UCSD-AML1 (cell line): ENCODE results near the gene NRM.
"Not testable (repeated sequence)": the region's sequence is repeated elsewhere in the genome, so short reads cannot be mapped to it uniquely, and the experiment has no call there.

Source experiments
- DNase-seq: peaks from one replicate; lab custom pipeline; 2025; ENCODE audit not compliant: unreplicated experiment; lab: John Stamatoyannopoulos, UW

The NRM gene

DNA sequence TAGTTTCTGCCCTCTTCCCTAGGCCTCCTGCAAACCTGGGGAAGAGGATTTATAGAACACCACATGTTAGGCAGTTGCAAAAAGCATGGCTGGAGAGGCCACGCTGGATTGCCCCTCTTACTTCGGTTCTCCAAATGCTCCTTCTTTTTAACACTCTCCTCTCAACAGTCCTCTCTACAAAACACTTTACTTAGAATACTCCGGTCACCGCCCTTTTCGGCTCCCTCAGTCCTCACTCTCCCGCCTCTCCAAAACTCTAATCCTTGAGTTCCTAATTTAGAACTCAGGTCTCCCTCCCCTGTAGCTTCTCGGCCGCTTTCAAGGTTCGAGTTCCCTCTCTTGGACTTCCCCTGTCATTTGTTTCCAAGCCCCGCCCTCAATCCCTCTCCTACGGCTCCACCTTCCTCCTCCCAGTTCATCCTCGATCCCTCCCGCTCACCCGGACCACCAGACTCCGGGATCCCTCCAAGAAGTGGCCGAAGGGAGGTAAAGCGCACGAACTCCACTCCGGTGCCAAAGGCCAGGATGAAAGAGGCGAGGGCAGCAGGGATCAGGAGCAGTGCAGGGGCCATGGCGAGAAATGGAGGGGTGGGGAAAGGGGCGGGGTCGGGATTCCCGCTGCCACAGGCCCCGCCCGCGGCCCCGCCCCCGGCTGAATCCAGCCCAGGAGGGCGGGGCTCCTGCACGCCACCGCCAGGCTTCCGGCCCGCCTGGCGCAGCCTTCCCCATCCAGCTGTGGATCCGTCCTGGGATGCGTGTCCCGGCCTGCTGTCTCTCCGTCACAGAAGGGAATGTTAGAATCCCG lies at the start of gene NRM:
TSS of gene NRM (minus strand) at position 582 of the 805 bp plus-strand sequence. CDS start at position 572, 10 bp downstream.
- peak; percentile 88 for DNase-seq

DNA sequence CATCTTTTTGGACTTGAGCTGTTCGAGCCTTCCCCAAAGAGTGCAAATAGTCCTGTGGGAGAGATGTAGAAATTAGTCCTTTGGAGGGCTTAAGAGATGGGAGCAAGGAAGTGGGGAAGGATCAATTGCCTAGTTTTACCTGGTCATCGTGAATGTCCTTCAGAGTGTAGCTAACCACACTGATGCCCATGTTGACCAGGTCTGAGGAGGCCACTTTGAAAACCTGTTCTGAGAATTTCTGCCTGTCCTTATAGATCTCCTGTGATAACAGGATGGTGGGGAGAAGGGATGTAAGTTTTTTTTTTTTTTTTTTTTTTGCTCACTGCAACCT lies 49.7 kb upstream of the NRM start:
- no peak for DNase-seq

- DNase-seq, result no peak
These were observed 47.7 kb upstream of the NRM start for GRCh38 chr6:30738532-30738931.

DNA sequence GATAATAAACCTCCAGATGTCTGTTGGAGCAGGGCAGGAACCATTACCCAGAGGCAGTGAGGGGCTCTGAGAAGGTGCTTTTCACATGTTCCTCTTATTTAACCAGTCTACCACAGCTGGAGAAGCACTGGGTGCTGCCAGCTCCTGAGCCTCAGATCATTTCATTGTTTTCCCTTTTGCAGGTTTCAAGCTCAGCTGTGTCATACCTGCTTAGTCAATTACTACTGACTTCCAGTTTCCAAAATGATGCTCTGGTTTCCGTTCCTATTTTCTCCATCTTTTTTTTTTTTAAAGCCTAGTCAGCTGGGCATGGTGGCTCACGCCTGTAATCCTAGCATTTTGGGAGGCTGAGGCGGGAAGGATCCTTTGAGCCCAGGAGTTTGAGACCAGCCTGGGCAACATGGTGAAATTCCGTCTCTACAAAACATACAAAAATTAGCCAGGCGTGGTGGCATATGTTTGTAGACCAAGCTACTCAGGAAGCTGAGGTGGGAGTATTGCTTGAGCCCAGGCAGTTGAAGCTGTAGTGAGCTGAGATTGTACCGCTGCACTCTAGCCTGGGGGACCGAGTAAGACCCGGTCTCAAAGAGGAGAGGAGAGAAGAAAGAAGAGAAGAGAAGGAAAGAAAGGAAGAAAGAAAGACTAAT lies 45.0 kb upstream of the NRM start:
- no peak for DNase-seq

DNA sequence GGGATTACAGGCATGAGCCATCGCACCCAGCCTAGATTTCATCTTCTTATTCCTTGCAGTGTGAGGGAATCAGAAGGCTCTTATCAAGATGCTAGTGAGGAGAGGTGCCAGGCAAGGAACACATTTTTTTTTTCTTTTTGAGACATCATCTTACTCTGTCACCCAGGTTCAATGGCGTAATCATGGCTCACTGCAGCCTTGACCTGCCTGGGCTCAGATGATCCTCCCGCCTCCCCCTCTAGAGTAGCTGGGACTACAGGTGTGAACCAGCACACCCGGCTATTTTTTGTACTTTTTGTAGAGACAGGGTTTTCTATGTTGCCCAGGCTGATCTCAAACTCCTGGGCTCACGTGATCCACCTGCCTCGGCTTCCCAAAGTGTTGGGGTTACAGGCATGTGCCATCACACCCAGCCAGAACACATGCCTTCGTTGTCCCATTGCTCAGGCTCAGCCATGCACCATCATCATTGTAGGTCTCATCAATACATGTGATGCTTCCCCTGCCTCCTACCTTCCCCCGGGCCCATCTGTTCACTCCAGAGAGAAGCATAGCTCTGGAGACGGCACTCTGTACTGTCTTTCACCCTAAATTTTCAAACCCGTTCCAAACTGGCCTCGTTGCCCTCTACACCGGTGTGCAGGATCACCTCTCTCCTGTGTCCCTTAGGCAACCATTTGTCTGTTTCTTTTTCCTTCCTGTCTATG lies 41.6 kb upstream of the NRM start:
- no peak for DNase-seq

- DNase-seq, result peak; percentile 29
These were observed 40.0 kb upstream of the NRM start for GRCh38 chr6:30730601-30731435.

DNA sequence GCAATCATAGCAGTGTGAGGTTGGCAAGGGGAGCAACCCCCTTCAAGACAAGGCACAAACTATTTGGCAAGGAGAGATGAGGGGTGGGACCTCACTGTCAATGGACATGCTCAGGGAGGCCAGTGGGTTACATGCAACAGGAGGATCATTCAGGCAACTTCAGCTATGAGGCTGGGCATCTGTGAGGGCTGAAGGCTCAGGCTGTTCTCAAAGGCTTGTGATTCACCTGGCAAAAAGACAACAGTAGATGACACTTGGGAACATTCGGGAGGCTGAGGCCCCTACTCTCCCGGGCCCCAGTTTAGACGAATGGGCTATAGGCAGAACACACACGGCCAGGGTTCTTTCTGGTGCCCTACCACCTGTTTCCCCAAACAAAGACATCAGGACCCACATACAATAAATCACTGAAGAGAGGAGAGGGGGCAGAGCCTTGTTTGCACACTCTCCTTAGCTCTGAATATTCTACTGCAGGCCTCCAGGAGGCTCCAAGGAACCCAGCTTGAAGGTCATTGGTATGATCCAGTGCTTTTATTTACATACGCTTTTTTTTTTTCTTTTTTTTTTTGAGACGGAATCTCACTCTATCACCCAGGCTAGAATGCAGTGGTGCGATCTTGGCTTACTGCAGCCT lies 37.3 kb upstream of the NRM start:
- DNase-seq, result no peak

- no peak for DNase-seq
These were observed 36.0 kb upstream of the NRM start for GRCh38 chr6:30726506-30727413.

- no peak for DNase-seq
These were observed 35.1 kb upstream of the NRM start for GRCh38 chr6:30725713-30726505.

DNA sequence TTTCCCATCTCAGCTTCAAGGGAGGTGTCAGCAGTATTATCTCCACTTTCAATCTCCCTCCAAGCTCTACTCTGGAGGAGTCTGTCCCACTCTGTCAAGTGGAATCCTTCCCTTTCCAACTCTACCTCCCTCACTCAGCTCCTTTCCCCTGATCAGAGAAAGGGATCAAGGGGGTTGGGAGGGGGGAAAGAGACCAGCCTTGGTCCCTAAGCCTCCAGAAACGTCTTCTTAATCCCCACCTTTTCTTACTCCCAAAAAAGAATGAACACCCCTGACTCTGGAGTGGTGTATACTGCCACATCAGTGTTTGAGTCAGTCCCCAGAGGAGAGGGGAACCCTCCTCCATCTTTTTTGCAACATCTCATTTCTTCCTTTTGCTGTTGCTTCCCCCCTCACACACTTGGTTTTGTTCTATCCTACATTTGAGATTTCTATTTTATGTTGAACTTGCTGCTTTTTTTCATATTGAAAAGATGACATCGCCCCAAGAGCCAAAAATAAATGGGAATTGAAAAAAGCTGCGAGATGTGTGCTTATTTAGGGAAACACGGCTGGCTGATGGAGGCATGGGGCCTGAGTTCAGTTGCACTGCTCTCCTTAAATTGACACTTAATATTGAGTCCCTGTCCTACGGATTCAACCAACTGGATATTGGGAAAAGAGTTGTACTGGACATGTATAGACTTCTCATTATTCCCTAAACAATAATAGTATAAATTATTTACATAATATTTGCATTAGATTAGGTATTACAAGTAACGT lies 34.3 kb upstream of the NRM start:
- DNase-seq, result no peak

GRCh38 chr6:30723843-30724741 lies 33.3 kb upstream of the NRM start:
- DNase-seq, result not testable (repeated sequence)

- not testable (repeated sequence) for DNase-seq
These were observed 32.5 kb upstream of the NRM start for GRCh38 chr6:30723159-30723842.

GRCh38 chr6:30722280-30723112 lies 31.7 kb upstream of the NRM start:
- DNase-seq, result peak; percentile 83

GRCh38 chr6:30722025-30722279 lies 31.2 kb upstream of the NRM start:
- not testable (repeated sequence) for DNase-seq

- peak; percentile 94 for DNase-seq
These were observed 30.6 kb upstream of the NRM start for GRCh38 chr6:30721198-30722024.
